HG03175 (cell line): ENCODE measurements around the gene PIP4K2B.
A peak's percentile ranks its signal among the peaks of the same experiment; 100 is the strongest.

Experiments
- ATAC-seq: cut with Tn5 transposase; IDR thresholded peaks from one replicate; pipeline ENCODE4 v1.9.1; 2021; ENCODE audit warnings: mild to moderate bottlenecking, moderate library complexity; ENCODE audit not compliant: unreplicated experiment

Gene PIP4K2B

DNA sequence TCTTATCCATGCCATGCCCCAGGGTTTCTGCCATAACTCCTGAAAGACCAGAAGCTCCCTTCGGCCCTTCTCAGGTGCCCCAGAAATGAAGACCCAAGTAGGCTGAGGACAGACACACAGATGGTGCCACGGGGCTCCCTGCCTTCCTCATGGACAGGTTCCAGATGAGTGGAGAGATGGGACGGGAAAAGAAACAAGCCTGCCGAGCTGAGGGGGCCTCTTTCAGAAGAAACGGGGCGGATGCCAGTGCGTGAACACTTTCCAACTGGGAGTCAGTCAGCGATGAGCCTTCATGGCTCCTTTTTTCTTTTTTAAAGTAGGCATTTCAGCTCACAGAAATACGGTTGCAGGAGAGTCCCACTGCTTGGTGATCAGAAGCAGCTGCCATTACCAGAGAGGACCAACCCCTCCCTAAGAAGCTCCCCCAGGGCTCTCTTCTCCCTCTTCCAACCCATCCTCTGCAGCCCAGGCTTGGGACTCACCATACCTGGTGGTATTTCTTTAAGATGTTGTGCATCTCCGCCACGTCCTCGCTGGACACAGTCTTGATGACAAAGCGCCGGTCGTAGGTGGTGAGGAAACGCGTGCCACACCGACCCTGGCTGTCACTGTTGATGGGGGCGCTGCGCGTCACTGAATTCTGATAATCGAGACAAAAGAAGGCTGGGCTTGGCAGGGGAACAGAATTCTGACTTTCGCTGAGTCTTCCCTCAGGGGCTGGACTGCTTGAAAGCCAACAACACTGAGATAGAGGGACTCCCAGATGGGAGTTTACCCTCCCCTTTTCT, 19.2 kb downstream of the PIP4K2B start:
- ATAC-seq, result no peak

DNA sequence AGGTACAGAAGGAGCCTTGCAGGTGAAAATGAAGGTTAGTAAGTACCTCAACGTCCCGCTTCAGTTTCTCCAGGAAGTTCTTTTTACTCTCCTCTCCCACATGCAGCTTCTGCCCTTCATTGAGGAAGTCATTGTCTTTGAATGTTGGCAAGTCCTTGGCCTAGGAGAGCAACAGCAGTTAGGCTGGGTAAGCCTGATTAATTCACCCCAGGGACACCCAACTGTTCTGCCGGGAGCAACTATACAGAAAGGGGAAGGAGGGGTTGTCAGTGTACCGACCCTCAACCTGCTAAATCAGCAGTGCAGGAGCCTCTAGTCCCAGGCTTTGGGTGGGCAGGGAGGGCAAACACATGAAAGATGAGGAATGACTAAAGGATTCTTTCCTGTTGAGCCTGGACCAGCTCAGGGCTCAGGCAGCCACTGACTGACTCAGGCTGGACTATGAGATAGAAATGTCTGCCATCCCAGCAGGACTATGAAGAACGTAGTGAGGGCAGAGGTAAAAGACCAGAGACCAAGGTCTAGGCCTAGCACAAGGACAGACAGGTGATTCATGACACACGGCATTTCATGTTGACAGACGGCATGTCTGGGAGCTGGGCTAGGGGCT, 21.6 kb downstream of the PIP4K2B start:
- no peak for ATAC-seq

DNA sequence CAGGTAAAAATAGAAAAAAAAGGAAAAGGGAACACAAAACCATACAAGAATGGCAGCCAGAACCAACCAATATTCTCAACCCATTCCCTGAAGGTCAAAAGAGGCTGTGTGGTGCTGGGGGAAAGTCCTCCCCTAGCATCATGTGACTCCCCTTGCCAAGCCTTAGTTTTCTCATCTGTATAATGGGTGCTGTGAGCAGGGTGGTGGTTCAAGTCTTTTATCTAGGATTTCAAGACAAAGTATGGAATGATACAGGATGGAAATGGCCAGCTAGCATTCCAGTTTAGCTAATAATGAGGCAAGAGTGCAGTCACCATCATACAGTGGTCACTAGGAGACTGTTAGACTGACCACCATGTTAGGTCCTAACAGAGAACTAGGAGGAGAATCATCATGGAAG, 26.1 kb downstream of the PIP4K2B start:
- ATAC-seq, result no peak

DNA sequence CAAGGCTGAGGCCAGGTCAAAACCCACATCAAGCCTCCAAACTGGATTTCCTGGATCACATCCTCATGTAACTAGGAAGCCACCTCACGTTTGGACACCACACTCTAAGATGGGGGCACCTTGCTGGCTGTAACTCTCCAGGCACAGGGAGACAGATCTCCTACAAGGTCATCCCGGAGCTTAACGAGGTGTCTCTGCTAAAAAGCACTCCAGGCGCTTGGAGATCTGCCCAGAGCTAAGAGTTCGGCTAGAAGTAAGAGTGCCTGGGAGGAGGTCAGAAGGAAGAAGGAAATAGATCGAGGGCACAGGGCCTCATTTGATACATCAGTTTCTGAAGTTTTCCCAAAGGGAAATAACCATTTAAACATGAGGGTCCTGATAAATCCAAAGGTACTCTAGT, 30.9 kb downstream of the PIP4K2B start:
- no peak for ATAC-seq

DNA sequence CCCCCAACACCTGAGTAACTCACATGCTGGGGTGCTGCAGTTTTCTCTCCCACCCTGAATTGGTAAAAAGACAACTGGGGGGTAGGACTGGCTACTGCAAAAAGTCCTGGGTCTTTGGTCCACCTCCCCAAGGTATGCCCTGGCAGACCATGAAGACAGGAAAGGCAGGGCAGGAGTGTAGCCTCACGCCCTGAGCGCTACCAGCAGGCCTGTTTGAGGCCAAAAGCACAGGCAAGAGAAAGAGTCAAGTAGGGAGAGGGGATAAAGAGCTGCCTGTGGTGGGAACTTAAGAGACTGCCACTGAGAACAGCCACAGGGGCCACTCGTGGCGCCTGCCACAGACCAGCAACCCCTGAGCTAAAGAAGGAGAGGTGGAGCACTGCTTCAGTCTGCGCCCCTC, 33.0 kb downstream of the PIP4K2B start:
- no peak for ATAC-seq

DNA sequence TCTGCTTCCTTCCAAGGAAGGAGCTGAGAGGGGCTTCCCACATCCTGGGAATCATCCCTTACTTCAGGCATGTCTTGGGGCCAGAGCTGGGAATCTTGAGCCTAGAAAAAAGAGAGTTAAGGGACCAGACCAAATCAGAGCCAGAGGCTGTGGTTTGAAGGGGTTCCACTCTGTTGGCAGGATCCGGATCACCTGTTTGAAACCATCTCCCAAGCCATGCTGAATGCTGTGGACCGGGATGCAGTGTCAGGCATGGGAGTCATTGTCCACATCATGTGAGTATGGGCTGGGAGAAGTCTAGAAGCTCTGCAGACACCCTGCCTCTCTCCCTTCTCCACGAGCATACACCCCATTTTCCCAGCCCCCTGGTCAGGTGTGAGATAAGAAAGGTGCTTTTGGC, 37.1 kb downstream of the PIP4K2B start:
- no peak for ATAC-seq

DNA sequence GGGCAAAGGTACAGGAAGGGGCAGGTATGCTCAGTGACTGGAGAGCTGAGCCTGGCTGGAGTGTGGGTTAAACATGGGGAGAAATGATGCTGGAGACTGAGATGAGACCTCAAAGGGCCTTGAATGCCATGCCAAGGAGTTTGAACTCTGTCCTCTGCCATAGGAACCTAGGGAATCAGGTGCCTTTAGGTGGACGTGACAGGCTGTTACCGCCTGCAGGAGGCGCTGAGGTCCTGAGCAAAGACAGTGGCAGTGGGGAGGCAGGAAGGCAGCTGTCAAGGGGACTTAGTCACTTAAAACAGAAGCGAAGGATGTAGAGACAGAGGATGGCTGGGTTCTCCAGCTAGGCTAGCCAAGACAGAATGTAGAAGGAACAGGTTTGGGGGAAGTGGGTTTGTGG, 37.7 kb downstream of the PIP4K2B start:
- ATAC-seq, result no peak

DNA sequence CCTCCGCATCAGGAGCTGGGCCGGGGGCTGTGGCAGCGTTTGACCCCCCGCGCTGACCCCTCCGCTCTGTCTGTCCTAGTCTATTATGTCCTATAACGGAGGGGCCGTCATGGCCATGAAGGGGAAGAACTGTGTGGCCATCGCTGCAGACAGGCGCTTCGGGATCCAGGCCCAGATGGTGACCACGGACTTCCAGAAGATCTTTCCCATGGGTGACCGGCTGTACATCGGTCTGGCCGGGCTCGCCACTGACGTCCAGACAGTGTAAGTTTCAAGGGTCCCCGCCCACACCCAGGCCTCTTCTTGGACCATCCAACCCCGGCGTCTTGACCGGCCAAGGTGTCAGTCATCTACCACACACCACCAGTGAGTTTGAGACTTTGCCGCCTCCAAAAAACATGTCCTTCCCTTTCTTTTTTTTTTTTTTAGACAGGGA, 46.3 kb downstream of the PIP4K2B start:
- no peak for ATAC-seq

DNA sequence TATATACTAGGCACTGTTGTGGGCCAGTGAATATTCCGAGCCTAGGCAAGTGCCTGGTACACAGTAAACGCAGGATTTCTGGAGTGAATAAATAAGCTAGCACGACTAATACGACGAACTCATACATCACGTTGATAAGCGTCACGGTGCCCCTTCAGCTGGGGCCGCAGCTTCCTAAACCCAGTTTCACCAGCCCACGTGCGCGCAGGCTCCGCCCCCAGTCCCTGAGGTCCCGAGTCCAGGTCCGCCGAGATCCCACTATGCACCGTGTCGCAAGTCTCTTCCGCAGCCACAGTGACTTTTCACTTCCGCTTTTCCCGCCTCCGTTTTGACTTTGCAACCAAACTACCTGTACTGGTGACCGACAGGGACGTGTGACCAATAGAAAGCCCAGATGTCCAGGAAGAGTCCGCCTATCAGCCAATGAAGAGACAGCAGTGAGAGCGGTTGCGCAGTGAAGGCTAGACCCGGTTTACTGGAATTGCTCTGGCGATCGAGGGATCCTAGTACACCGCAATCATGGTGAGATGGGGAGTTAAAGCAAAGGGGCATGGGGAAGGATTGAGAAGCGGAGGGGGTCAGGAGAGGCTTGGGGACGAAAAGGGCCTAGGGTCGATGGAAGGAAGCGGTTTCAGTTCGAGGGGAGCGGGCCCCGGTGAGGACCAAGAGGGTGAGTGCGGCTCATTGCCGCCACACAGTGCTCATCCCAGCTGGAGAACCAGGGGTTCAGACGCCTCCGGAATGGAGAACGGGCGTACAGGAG, 46.9 kb downstream of the PIP4K2B start, which contains the start of gene PSMB3:
Gene PSMB3 (plus strand): TSS at position 434 of the 763 bp plus-strand sequence. CDS start 86 bp downstream, at position 520.
- peak; percentile 80 for ATAC-seq

DNA sequence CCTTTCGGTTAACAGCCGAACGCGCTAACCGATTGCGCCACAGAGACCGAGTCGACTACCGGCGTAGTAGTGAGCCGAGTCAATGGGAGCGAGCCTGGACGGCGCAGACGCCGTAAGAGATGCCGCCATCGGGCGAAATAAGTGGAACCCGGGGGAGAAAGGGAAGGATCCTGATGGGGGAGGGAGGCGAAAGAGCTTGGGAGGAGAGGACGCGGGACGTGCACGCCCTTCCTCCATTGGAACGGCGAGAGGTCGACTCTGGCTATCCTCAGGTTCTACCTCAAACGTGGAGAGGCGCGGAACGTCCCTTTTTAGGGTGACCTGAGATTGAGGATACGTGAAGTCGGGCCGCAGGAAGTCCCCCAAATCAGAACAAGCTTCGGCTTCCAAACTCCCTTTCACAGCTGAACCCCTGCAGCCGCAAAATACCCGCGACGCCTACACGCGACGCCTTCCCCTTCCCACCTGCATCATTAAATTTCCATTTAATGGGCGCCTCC, 47.5 kb downstream of the PIP4K2B start:
- ATAC-seq, result peak; percentile 1

DNA sequence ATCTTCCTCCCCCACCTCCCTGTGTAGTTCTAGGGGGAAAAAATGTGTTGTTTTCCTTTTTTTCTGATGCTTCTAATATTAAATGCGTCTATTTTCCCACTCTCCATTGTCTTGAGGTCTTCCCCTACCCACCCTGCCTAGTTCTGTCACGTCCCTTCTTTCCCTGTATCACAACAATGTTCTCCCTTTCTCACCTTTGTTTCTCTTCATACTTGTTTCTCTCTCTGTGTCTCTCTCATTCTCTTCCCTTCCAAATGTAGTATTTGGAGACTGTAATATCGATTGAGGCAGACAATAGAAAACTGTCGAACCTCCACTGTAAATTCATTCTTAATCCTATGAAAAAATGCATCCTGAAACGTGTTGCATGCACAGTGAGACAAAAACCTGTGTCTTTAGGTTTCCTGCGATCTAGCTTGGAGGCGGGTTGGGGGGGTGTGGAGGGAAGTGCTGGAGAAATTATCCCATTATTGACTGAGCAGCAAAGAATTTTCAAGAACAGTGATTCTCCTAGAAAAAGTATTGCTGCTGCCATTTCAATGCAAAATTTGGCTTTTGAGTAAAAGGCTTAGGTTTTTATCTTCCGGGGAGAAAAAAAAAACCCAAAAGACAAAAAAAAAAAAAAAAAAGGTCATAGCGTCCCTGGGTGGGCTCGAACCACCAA, 48.1 kb downstream of the PIP4K2B start:
- no peak for ATAC-seq

DNA sequence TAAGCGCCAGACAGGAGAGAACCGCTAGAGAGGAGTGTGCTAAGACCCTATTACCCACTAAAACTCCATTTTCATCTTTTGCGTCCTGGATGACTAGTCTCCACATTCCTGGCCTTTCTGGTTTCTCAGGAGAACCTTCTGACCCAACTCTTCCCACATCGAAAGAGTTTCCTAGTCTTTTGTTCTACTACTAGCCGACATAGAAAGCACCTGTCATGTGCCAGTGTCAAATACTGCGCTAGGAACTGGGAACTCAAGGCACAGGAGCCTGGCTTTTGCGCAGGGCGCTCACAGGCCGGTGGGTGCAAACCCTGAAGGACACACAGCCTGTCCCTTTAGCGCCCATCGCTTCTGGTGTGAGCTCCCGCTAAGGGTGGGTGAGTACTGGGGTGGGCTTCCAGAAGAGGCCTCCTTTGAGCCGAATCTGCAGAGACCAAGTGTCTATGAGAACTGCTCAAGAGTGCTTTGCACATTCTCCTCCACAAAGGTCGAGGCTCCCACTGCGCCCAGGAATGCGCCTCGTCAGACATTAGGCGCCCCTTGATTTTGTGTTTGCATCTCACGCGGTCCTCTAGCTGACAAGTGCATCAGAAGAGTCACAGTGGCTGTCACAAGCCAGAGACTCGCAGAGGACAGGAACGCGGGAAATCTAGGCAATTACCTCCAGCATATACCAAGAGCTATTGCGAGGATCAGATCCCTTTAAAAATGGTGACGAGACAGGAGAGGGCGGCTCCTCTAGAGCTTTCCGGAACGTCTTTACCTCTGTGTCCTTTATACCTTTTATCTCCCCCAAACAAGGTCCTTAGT, 48.8 kb downstream of the PIP4K2B start:
- no peak for ATAC-seq

DNA sequence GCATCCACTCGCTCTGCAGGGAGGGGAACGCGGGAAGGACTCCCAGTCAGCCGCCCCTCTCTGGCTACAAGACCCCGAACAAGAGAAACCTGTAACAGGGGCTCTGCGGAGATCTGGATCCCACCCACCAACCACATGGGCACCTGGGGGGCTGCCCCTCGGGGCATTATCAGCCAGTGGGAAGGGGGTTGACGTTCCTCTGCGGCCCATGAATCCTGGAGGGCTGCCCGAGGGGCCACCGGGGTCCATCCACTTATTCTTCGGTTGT, 49.4 kb downstream of the PIP4K2B start:
- no peak for ATAC-seq

DNA sequence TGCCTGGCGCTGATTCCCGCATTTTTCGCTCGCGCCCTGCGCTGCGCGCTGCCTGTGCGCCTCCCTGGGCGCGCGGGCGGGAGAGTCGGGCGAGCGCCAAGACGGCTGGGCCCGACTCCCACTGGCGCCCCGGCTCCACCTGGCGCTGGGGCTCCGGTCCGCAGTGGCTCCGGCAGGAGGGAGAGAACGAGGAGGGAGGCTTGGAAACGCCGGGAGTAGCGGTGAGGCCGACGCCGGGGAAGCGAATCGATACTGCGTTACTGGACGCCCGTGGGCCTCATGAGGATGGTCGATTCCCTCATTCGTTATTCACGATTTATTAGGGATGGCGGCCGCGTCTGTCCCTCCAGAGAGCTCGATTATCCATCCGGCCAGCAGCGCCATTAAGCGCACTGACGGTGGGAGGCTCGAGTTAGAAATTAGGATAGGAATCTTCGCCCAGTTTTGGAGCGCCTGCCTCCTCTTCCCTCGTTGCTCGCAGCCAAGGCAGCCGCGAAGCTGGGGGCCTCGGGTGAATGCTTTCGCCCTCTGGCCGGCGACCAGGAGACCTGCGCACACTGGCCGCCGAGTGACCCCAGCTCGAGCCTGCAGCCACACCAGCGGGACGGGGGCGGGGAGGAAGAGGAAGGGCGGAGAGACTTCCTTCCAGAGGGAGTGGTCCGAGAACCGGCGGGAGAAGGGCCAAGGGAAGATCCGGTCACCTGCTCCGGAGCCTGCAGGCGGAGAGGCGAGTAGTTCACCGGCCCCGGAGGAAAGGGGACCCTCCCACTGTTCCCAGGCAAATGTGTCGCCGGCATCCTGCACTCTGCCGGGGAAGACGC, 49.9 kb downstream of the PIP4K2B start:
- no peak for ATAC-seq

DNA sequence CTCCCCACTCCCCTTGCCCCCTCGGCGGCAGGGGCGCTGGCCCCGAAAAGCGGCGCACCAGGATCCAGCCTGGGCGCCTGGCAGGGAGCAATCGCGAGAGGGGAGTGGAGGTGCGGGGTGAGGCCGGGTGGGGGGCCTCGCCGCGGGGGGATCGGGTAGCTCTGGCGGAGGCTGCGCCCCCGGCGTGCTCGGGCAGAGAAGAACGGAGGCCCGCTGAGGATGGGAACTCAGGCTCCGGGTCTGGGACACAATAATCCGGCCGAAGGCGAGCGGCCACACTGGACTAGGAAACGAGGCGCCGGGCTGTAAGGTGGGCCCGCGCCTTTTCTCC, 50.5 kb downstream of the PIP4K2B start:
- ATAC-seq, result no peak

DNA sequence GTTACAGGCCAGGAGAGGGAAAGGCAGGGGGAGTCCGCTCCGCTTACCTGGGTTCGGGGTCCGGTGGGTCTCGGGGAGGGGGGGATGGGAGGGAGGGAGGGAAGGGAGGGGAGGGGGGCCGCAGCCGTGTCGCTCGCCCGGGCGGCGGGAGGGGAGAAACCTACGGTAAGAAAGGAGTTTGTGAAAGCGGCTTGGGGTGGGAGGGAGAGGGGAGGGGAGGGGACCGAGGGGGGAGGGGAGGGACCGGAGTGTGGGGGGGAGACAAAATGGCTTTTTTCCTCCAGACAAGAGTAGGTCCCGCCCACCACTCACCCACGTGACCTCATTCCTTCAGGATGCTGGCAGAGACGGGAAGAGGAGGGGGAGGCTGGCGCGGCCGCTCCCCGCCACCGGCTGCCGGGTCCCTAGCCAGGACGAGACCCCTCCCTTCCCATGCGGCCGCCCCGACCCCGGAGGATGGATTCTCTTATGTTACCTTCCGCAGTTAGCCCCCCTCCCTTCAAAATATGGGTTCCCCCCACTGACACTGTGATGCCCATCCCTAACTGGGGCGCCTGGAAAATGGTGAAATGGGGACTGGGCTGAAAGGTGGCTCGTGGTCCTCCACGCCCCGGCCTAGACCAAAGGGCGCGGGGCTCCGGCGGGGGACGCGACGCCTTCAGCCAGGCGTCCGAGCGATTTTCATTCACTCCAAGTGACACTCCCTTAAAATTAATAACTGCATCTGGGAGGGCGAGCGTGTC, 51.0 kb downstream of the PIP4K2B start, which contains the start of gene PCGF2:
Gene PCGF2 (minus strand): TSS at position 188 of the 743 bp plus-strand sequence. CDS start 7,934 bp downstream, outside the sequence.
- ATAC-seq, result no peak

DNA sequence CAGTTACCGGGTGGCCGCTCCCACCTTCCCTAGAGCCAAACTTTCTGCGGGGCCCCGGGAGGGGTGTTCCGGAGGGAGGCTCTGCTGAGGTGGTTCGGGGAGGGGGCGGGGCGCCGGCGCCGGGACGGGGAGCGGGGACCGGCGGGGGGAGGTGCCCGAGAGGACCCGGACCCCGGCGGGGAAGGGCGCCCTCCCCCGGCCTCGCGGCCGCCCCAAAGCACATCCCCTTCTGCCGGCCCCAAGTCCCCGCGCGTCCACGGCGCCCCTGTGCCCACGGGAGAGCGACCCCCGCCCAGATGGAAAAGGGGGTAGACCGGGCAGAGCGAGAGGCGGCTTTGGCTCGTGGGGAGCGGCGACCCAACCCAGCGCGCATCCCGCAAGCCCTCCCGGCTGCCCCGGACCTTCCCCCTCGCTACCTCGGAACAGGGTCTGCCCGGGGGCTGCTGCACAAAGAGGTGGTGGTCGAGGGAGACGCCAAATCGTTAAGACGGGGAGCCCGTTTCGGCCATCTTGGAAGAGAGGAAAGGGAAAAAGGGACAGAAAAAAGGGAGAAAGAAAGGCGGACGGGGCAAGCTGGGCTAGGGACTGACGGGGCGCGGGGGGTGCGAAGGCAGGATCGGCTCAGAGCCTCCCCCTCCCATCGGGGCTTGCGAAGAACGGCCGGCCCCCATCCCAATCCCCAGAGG, 51.8 kb downstream of the PIP4K2B start:
- ATAC-seq, result no peak

DNA sequence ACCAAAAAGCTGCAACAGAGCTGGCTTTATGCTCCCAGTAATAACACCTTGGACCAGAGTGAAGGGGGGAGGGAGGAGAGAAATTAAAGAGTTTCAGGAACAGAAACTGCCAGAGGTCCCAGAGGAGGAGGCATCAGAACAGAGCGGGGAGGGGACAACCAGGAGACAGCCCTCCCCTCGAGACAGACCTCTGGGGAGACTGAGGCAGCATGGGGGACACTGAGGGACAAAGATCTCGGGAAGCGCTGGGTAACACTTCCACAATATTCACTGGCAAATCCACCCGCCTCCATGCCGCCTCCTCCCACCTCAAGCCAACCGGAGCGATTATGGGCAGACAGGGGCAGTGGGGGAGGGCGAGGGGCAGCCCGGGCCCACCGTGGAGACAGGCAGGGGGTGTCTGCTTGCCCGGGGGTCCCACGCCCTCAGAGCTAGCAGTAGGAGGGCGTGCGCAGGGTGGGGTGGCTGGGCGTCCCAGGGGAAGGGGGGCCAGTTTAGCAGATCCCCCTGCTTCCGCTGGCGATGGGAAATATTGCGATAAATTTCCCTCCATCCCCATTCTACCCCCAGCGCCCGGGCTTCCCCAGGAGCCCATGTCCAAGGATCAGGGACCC, 52.4 kb downstream of the PIP4K2B start:
- ATAC-seq, result no peak
